GM12878 (cell line): ENCODE results near the gene C1orf185. TPM values are rescaled to one million over a fixed set of nuclear protein-coding genes. Genes with fewer than 3 reads are reported as not detected.

ENCODE experiments used
- ATAC-seq: fragments of 200-7000 bp; cut with Tn5 transposase; 3 replicates; pipeline ENCODE4 v1.9.1; 2020; ENCODE audit warnings: mild to moderate bottlenecking, moderate library complexity
- Bru-seq: library from RNA; stranded (reverse); fragments of 400-500 nt; gene quantifications from one replicate; lab custom pipeline; 2021; lab: Mats Ljungman, UMichigan
- BruChase-seq, 2 experiments: library from RNA; stranded (reverse); fragments of 400-500 nt; gene quantifications; one replicate each; lab custom pipeline; 2021; lab: Mats Ljungman, UMichigan
- BruUV-seq: library from RNA; stranded (reverse); fragments of 400-500 nt; replicated peaks from 2 replicates; lab custom pipeline; 2021; lab: Mats Ljungman, UMichigan
- CTCF ChIA-PET: fragments of 300-600 bp; sonication (Branson Sonifier 250); formaldehyde crosslinking; extraction: SDS; loops from one replicate; lab custom pipeline; 2021; ENCODE audit warnings: inconsistent platforms; lab: Yijun Ruan, JAX
- POLR2A ChIA-PET: fragments of 350-600 bp; formaldehyde crosslinking; extraction: SDS; loops from one replicate; lab custom pipeline; 2021; ENCODE audit warnings: inconsistent platforms; lab: Charles Lee
- RAD21 ChIA-PET: fragments of 300-600 bp; sonication (Branson Sonifier 250); formaldehyde crosslinking; loops from one replicate; lab custom pipeline; 2023; ENCODE audit warnings: antibody characterized with exemption; ENCODE audit not compliant: unreplicated experiment; lab: Charles Lee
- SMC1A ChIA-PET: fragments of 300-600 bp; sonication (Branson Sonifier 250); formaldehyde crosslinking; loops from one replicate; lab custom pipeline; 2023; ENCODE audit not compliant: unreplicated experiment, uncharacterized antibody; lab: Charles Lee
- DNase-seq: peaks from one replicate; pipeline ENCODE4 v3.0.0-alpha.2; 2011; ENCODE audit warnings: low read depth, low spot score
- FAIRE-seq: peaks from 3 replicates; lab custom pipeline; 2011; peaks lifted over from hg19 to GRCh38; lab: Jason Lieb, UNC
- H2AFZ ChIP-seq: 2 replicates; pipeline ENCODE4 v1.6.0; 2011; ENCODE audit warnings: low read depth, low read length, control low read depth; ENCODE audit not compliant: control insufficient read depth
- H3K27ac ChIP-seq: 2 replicates; pipeline ENCODE4 v1.5.1; 2011; ENCODE audit warnings: control low read depth; ENCODE audit not compliant: control insufficient read depth, insufficient read depth
- H3K27me3 ChIP-seq, 2 experiments: replicated peaks in 1 of 2; 2 replicates each; pipeline versions ENCODE4 v1.6.0 to v1.6.1; 2011; ENCODE audit warnings: low read length in 1 of 2; ENCODE audit not compliant: control insufficient read depth in 2 of 2, insufficient read depth in 2 of 2
- H3K36me3 ChIP-seq, 2 experiments: 2 replicates each; pipeline ENCODE4 v1.5.1; 2011; ENCODE audit warnings: low read length in 1 of 2; ENCODE audit not compliant: control insufficient read depth in 2 of 2, insufficient read depth in 2 of 2
- H3K4me1 ChIP-seq: 2 replicates; pipeline ENCODE4 v1.6.1; 2011; ENCODE audit warnings: mild to moderate bottlenecking, low read length, moderate library complexity, mixed read lengths; ENCODE audit not compliant: control insufficient read depth, insufficient read depth
- H3K4me2 ChIP-seq: 2 replicates; pipeline ENCODE4 v1.6.0; 2011; ENCODE audit warnings: control low read depth; ENCODE audit not compliant: control insufficient read depth, insufficient read depth
- H3K4me3 ChIP-seq: fragments of 200-600 bp; sonication (generic); 2 replicates; pipeline ENCODE4 v1.5.1; 2016
- H3K79me2 ChIP-seq: 2 replicates; pipeline ENCODE4 v1.6.0; 2011; ENCODE audit warnings: low read length; ENCODE audit not compliant: control insufficient read depth, insufficient read depth
- H3K9ac ChIP-seq: 2 replicates; pipeline ENCODE4 v1.8.0; 2011; ENCODE audit warnings: low read length, control low read depth, mixed read lengths; ENCODE audit not compliant: control insufficient read depth, insufficient read depth
- H3K9me3 ChIP-seq: replicated peaks from 3 replicates; pipeline ENCODE4 v1.5.1; 2011; ENCODE audit warnings: mild to moderate bottlenecking, low read length; ENCODE audit not compliant: control insufficient read depth, insufficient read depth
- H4K20me1 ChIP-seq: 2 replicates; pipeline ENCODE4 v1.6.0; 2011; ENCODE audit not compliant: control insufficient read depth, insufficient read depth
- BCL11A ChIP-seq: IDR thresholded peaks from 2 replicates; pipeline ENCODE4 v1.6.1; 2011; ENCODE audit warnings: low read depth, low read length
- ELK1 ChIP-seq: IDR thresholded peaks from 2 replicates; pipeline ENCODE4 v1.6.1; 2012; ENCODE audit warnings: low read depth, low read length, improper control_type of control experiment
- EP300 ChIP-seq, 2 experiments: fragments of 150-350 bp in 1 of 2; IDR thresholded peaks; 2 replicates each; pipeline ENCODE4 v1.6.1; 2011 to 2012; ENCODE audit warnings: low read depth in 2 of 2, low read length in 2 of 2, borderline replicate concordance in 1 of 2, improper control_type of control experiment in 1 of 2, inconsistent platforms in 1 of 2; ENCODE audit not compliant: control insufficient read depth in 1 of 2
- IKZF1 ChIP-seq: fragments of 450-650 bp; conservative IDR thresholded peaks from 2 replicates; pipeline ENCODE4 v1.6.1; 2017; ENCODE audit warnings: antibody characterized with exemption, mild to moderate bottlenecking
- MEF2B ChIP-seq: fragments of 450-650 bp; IDR thresholded peaks from 2 replicates; pipeline ENCODE4 v1.6.1; 2018; ENCODE audit warnings: mild to moderate bottlenecking, moderate library complexity; ENCODE audit not compliant: partially characterized antibody, poor library complexity, severe bottlenecking
- NFYB ChIP-seq: IDR thresholded peaks from 2 replicates; pipeline ENCODE4 v1.6.1; 2011; ENCODE audit warnings: low read depth, mild to moderate bottlenecking, low read length, improper control_type of control experiment, moderate library complexity; ENCODE audit not compliant: insufficient read depth
- POU2F2 ChIP-seq: IDR thresholded peaks from 3 replicates; pipeline ENCODE4 v1.6.1; 2011; ENCODE audit warnings: low read depth, mild to moderate bottlenecking, low read length, borderline replicate concordance
- RAD21 ChIP-seq: IDR thresholded peaks from 2 replicates; pipeline ENCODE4 v1.6.1; 2011; ENCODE audit warnings: mild to moderate bottlenecking, low read depth, low read length, moderate library complexity; ENCODE audit not compliant: insufficient read depth
- SMAD1 ChIP-seq: fragments of 450-650 bp; IDR thresholded peaks from 2 replicates; pipeline ENCODE4 v1.6.1; 2018; ENCODE audit warnings: mild to moderate bottlenecking, low read depth; ENCODE audit not compliant: partially characterized antibody
- SMC3 ChIP-seq: IDR thresholded peaks from 2 replicates; pipeline ENCODE4 v1.6.1; 2011; ENCODE audit warnings: low read length, improper control_type of control experiment, borderline replicate concordance
- WGBS: methylation state at CpG from one replicate; pipeline ENCODE4 v1.1.6; 2016; ENCODE audit warnings: low lambda C conversion rate; ENCODE audit not compliant: insufficient replicate concordance, insufficient coverage; ENCODE audit errors: missing lambda C conversion rate; 5-methylcytosine and 5-hydroxymethylcytosine counted together
- in situ Hi-C: fragments of 300-500 bp; cut with MboI; formaldehyde crosslinking; loops from 9 replicates; pipeline ENCODE4 v1.14.3; 2018; ENCODE audit warnings: mixed read lengths
- intact Hi-C: fragments of 100-400 bp; cut with micrococcal nuclease; formaldehyde crosslinking; loops from one replicate; pipeline ENCODE4 v1.14.2; 2022; ENCODE audit not compliant: unreplicated experiment
- long read RNA-seq, 2 experiments: library from polyadenylated mRNA; unstranded; transcript quantifications; one replicate each; pipeline ENCODE4 v2.0.0, GENCODE V29; 2019 to 2020
- polyA minus RNA-seq, 3 experiments: library from RNA; depleted of rRNA, polyadenylated mRNA; stranded (reverse); fragments of >200 nt; gene quantifications; 2 replicates each; pipeline ENCODE4 v1.2.3, GENCODE V29; 2011
- polyA plus RNA-seq, 11 experiments: library from polyadenylated mRNA; depleted of rRNA in 4 of 11; unstranded in 6 of 11; stranded (reverse) in 5 of 11; fragments of >200 nt; fragmentation: Nextera tagmentation in 4 of 11; fragmentation: Illumina TruSeq in 1 of 11; extraction: Ambion mirVana in 4 of 11; extraction: Trizol in 1 of 11; gene quantifications; 1 replicate in 1 of 11; 2 replicates in 10 of 11; pipeline versions ENCODE4 v1.2.1 to v1.2.3, GENCODE V29; 2011 to 2016; ENCODE audit warnings: inconsistent platforms in 2 of 11, missing spikeins in 2 of 11, low read depth in 1 of 11
- total RNA-seq, 4 experiments: library from RNA; depleted of rRNA in 3 of 4; stranded (reverse); fragments of >200 nt in 3 of 4; fragmentation: Illumina TruSeq in 1 of 4; extraction: Trizol in 1 of 4; gene quantifications; 2 replicates each; pipeline versions ENCODE4 v1.2.1 to v1.2.3, GENCODE V29; 2013 to 2021

Gene C1orf185
- not detected in 2 replicates for total RNA-seq (2013; cell fraction: nucleolus; rRNA removed)
- total RNA-seq (2014; rRNA removed) (0.40 TPM in 1 of 2 replicates, not detected in the other), total RNA-seq (2014; rRNA removed; fragmentation: Illumina TruSeq; extraction: Trizol) (not detected in 2 replicates), total RNA-seq (2021) (not detected in 2 replicates), polyA plus RNA-seq (2011; rRNA removed) (not detected in 2 replicates), polyA plus RNA-seq (2014; fragmentation: Illumina TruSeq; extraction: Trizol) (not detected in 2 replicates), polyA plus RNA-seq (2014; fragmentation: Nextera tagmentation; extraction: Ambion mirVana) (not detected), polyA plus RNA-seq (2014; rRNA removed) (not detected in 2 replicates), polyA plus RNA-seq (2016; fragmentation: Nextera tagmentation; extraction: Ambion mirVana) (not detected), polyA minus RNA-seq (2011; rRNA and poly(A)+ RNA removed) (not detected in 2 replicates), Bru-seq, nascent RNA (not detected), BruChase-seq, experiment 1, labeled RNA remaining after a 6-hour chase (percentile 2 among the genes with signal in this experiment), BruChase-seq, experiment 2, labeled RNA remaining after a 2-hour chase (not detected)
- not detected for polyA plus RNA-seq (2011; ENCODE audit: low read depth)
- not detected in 2 replicates for polyA plus RNA-seq (2011; cell fraction: cytosol; rRNA removed)
- polyA plus RNA-seq (2011; cell fraction: nucleus; rRNA removed) = not detected in 2 replicates
- not detected in 2 replicates for polyA plus RNA-seq (2012)
- polyA minus RNA-seq (2011; cell fraction: cytosol; rRNA and poly(A)+ RNA removed) = not detected in 2 replicates
- polyA minus RNA-seq (2011; cell fraction: nucleus; rRNA and poly(A)+ RNA removed) = not detected in 2 replicates
- long read RNA-seq, experiment 1 = 0 reads
- long read RNA-seq, experiment 2 = 0 reads

- WGBS = 68% methylated on average over 4 of the region's 4 CpGs
- DNase-seq (no peak), ATAC-seq (no peak), FAIRE-seq (no peak)
- H3K9me3 ChIP-seq = no peaks in the 10 kb centered on the region
- H3K4me3 ChIP-seq = no peak within 1 kb of the TSS
- H3K4me2 ChIP-seq = no peak within 1 kb of the TSS
- H3K27me3 ChIP-seq = no peaks in the 10 kb centered on the region
- no peaks in the 10 kb centered on the region for H3K79me2 ChIP-seq
- H3K36me3 ChIP-seq = no peaks in the 10 kb centered on the region
- in situ Hi-C loops (no loop called here), intact Hi-C loops (no loop called here)
- BruUV-seq = no TSS peak
- no peak within 1 kb of the TSS for H3K27ac ChIP-seq
- POLR2A ChIA-PET = no interaction called here
- H2AFZ ChIP-seq = no peak within 1 kb of the TSS
- H4K20me1 ChIP-seq = no peaks in the 10 kb centered on the region
- CTCF ChIA-PET = no interaction called here
- H3K4me1 ChIP-seq = peaks cover 8% of the 10 kb centered on the region
- RAD21 ChIA-PET = no interaction called here
- SMC1A ChIA-PET = interaction anchor here (1.5 kb wide), 1 partner anchor 9 kb away, joined by 4 read pairs; no protein-coding TSS in a partner anchor
- TF ChIP-seq NFYB (0 out of 2 replicates have a peak, but pooled peaks have one; percentile 36), SMAD1 (no peak)
- H3K9ac ChIP-seq = no peak within 1 kb of the TSS
These were observed at the start of gene C1orf185 for GRCh38 chr1:51101976-51102375. Gene C1orf185, plus strand, starts transcription at chr1:51102228. Its CDS starts 6 bp downstream, at chr1:51102234.

- H3K27ac ChIP-seq = no peak overlapping the region
- intact Hi-C loops (loop anchor here (10.0 kb wide), 1 partner anchor 694 kb away; no protein-coding TSS in a partner anchor), in situ Hi-C loops (loop anchor here (25.0 kb wide), 1 partner anchor 697 kb away; no protein-coding TSS in a partner anchor)
- CTCF ChIA-PET = interaction anchor here (1.1 kb wide), 1 partner anchor 285 kb away, joined by 9 read pairs; no protein-coding TSS in a partner anchor
- FAIRE-seq (no peak), ATAC-seq (peak; percentile 73), DNase-seq (peak; percentile 12)
- H2AFZ ChIP-seq = no peak overlapping the region
- RAD21 ChIA-PET = no interaction called here
- no peaks in the 10 kb centered on the region for H3K79me2 ChIP-seq
- H4K20me1 ChIP-seq = no peaks in the 10 kb centered on the region
- H3K9ac ChIP-seq = no peak overlapping the region
- no peaks in the 10 kb centered on the region for H3K4me1 ChIP-seq
- no peak overlapping the region for H3K4me3 ChIP-seq
- H3K27me3 ChIP-seq = no peaks in the 10 kb centered on the region
- 25% methylated on average over 5 of the region's 5 CpGs for WGBS
- H3K9me3 ChIP-seq = no peaks in the 10 kb centered on the region; the same call in 2 of the 3 replicates
- POLR2A ChIA-PET = no interaction called here
- BruUV-seq = no TSS peak
- H3K4me2 ChIP-seq = no peak overlapping the region
- SMC1A ChIA-PET = no interaction called here
- H3K36me3 ChIP-seq = no peaks in the 10 kb centered on the region
- TF ChIP-seq RAD21 (peak; percentile 67), IKZF1 (no peak), POU2F2 (peak; percentile 35; the same call in 1 of the 3 replicates), SMC3 (peak; percentile 40; the same call in 1 of the 2 replicates), ELK1 (no peak), MEF2B (no peak), BCL11A (no peak), EP300 (IDR thresholded peaks at IDR 0.05; ENCODE audit: borderline replicate concordance in 1 of 2, control insufficient read depth in 1 of 2, low read depth in 2 of 2, low read length in 2 of 2) (no peak)
These were observed 43.2 kb upstream of the C1orf185 start for GRCh38 chr1:51058858-51059257.
